ENCODE data around the gene CENPP. TPM values are rescaled to one million over a fixed set of nuclear protein-coding genes. Genes with fewer than 3 reads are reported as not detected.
"Not testable (repeated sequence)": the region's sequence is repeated elsewhere in the genome, so short reads cannot be mapped to it uniquely, and the experiment has no call there.

The CENPP gene
- total RNA-seq, 1 experiment from 2014 or later: 14.3 TPM

DNA sequence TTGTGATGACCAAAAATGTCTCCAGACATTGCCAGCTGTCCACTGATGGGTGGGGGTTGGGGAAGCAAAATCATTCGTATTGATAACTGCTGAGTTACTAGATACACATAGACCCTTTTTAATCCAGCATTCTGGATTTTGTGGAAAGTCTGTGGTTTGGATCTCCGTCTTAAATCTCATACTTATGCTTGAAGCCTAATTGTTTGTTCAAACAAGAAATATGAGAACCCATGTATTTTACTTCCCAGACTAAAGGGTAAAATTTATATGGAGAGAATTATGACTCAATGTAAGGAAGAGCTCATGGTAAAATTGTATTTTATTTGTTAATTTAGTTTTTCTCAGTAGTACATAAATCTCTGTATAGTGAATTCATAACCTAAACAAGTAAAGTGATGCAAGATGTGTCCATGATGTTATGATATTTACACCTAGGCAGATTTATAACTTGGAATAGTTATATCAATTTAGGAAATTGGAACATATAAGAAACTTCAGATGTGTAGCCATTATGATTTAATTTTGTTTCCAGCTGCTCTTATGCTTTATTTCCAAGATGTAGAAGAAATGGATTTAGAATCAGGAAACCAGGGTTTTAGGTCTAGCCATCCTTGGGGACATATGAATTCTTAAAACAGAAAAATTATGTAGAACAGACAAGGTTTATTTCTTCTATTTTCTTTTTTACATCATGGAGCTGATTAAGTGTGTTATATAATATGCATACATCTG lies 83.2 kb downstream of the CENPP start:
- ATAC-seq (no peak), DNase-seq (ENCODE audit: low spot score) (no peak)
- Mint-ChIP-seq H3K4me1 (peaks cover 6% of the 10 kb centered on the region; the same call in 1 of the 2 replicates), H3K4me3 (no peak overlapping the region), H3K9me3 (peaks cover 5% of the 10 kb centered on the region), H3K27me3 (ENCODE audit: low read depth) (no peaks in the 10 kb centered on the region), H3K27ac (no peak overlapping the region), H3K36me3 (no peaks in the 10 kb centered on the region)
- ChIA-PET POLR2A (no interaction called here), CTCF (no interaction called here)
- TF ChIP-seq, protein P1, sequence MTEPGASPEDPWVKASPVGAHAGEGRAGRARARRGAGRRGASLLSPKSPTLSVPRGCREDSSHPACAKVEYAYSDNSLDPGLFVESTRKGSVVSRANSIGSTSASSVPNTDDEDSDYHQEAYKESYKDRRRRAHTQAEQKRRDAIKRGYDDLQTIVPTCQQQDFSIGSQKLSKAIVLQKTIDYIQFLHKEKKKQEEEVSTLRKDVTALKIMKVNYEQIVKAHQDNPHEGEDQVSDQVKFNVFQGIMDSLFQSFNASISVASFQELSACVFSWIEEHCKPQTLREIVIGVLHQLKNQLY (CRISPR knock-in tag; IDR thresholded peaks at IDR 0.05): no peak
- TF ChIP-seq IRF2 (CRISPR knock-in tag; IDR thresholded peaks at IDR 0.05; ENCODE audit: borderline replicate concordance, low read depth) (no peak), ETV6 (CRISPR knock-in tag; IDR thresholded peaks at IDR 0.05) (no peak), ZBTB21 (CRISPR knock-in tag; IDR thresholded peaks at IDR 0.05; ENCODE audit: borderline replicate concordance) (no peak), TP53 (CRISPR knock-in tag; IDR thresholded peaks at IDR 0.05) (no peak), ZNF219 (CRISPR knock-in tag; IDR thresholded peaks at IDR 0.05; ENCODE audit: borderline replicate concordance) (no peak), CBFB (CRISPR knock-in tag; IDR thresholded peaks at IDR 0.05; ENCODE audit: low read depth) (no peak), ZSCAN18 (CRISPR knock-in tag; IDR thresholded peaks at IDR 0.05) (no peak), ZNF263 (CRISPR knock-in tag; IDR thresholded peaks at IDR 0.05; ENCODE audit: low read depth) (no peak), NFE2L1 (CRISPR knock-in tag; IDR thresholded peaks at IDR 0.05) (no peak)
- TF ChIP-seq, protein P2, sequence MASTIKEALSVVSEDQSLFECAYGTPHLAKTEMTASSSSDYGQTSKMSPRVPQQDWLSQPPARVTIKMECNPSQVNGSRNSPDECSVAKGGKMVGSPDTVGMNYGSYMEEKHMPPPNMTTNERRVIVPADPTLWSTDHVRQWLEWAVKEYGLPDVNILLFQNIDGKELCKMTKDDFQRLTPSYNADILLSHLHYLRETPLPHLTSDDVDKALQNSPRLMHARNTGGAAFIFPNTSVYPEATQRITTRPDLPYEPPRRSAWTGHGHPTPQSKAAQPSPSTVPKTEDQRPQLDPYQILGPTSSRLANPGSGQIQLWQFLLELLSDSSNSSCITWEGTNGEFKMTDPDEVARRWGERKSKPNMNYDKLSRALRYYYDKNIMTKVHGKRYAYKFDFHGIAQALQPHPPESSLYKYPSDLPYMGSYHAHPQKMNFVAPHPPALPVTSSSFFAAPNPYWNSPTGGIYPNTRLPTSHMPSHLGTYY (CRISPR knock-in tag; IDR thresholded peaks at IDR 0.05): no peak

DNA sequence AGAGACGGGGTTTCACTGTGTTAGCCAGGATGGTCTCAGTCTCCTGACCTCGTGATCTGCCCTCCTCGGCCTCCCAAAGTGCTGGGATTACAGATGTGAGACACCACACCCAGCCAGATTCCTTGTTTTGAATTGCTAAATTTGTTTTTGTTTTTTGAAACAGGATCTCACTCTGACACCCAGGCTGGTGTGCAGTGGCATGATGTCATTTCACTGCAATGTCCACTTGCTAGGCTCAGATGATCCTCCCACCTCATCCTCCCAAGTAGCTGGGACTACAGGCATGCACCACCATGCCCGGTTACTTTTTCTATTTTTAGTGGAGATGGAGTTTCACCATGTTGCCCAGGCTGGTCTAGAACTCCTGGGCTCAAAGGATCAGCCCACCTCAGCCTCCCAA lies 85.4 kb downstream of the CENPP start:
- H3K4me1 Mint-ChIP-seq; DNase-seq (ENCODE audit: low spot score); ATAC-seq; H3K27ac Mint-ChIP-seq; POLR2A ChIA-PET; H3K9me3 Mint-ChIP-seq; H3K27me3 Mint-ChIP-seq (ENCODE audit: low read depth); H3K4me3 Mint-ChIP-seq; CTCF ChIA-PET; H3K36me3 Mint-ChIP-seq: not testable (repeated sequence)

DNA sequence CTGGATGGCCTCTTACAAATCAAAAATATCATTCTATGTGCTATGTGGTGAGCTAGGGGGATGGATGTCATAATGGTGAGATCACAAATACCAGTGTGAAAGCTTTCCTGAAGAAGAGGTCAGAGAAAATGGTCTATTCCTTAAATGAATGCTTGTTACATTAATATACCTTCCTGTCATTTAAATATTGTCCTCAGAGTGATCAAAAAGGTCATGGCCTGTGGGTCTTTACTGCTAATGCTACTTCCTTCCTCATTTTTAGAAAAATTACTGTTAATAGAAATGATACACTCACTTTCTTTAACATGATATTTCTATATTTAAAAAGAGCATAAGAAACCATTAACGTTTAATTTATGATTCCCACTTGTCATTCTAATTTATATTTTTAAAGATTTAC lies 88.8 kb downstream of the CENPP start:
- ChIA-PET POLR2A (no interaction called here), CTCF (no interaction called here)
- Mint-ChIP-seq H3K36me3 (no peaks in the 10 kb centered on the region), H3K9me3 (peaks cover 5% of the 10 kb centered on the region), H3K4me1 (peaks cover 6% of the 10 kb centered on the region; the same call in 1 of the 2 replicates), H3K27ac (no peak overlapping the region), H3K27me3 (ENCODE audit: low read depth) (no peaks in the 10 kb centered on the region), H3K4me3 (no peak overlapping the region)
- no peak for ATAC-seq
- DNase-seq (ENCODE audit: low spot score): no peak
- TF ChIP-seq, protein P3, sequence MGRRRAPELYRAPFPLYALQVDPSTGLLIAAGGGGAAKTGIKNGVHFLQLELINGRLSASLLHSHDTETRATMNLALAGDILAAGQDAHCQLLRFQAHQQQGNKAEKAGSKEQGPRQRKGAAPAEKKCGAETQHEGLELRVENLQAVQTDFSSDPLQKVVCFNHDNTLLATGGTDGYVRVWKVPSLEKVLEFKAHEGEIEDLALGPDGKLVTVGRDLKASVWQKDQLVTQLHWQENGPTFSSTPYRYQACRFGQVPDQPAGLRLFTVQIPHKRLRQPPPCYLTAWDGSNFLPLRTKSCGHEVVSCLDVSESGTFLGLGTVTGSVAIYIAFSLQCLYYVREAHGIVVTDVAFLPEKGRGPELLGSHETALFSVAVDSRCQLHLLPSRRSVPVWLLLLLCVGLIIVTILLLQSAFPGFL (CRISPR knock-in tag; IDR thresholded peaks at IDR 0.05; ENCODE audit: borderline replicate concordance): no peak
- TF ChIP-seq, protein P4, sequence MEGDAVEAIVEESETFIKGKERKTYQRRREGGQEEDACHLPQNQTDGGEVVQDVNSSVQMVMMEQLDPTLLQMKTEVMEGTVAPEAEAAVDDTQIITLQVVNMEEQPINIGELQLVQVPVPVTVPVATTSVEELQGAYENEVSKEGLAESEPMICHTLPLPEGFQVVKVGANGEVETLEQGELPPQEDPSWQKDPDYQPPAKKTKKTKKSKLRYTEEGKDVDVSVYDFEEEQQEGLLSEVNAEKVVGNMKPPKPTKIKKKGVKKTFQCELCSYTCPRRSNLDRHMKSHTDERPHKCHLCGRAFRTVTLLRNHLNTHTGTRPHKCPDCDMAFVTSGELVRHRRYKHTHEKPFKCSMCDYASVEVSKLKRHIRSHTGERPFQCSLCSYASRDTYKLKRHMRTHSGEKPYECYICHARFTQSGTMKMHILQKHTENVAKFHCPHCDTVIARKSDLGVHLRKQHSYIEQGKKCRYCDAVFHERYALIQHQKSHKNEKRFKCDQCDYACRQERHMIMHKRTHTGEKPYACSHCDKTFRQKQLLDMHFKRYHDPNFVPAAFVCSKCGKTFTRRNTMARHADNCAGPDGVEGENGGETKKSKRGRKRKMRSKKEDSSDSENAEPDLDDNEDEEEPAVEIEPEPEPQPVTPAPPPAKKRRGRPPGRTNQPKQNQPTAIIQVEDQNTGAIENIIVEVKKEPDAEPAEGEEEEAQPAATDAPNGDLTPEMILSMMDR (IDR thresholded peaks at IDR 0.05): no peak
- no peak for TF ChIP-seq USF2 (CRISPR knock-in tag; IDR thresholded peaks at IDR 0.05)
